CD4-positive, CD25-positive, alpha-beta regulatory T cell (primary cell): Measurements from ENCODE around the gene LPCAT3. TPM values are rescaled to one million over a fixed set of nuclear protein-coding genes. Genes with fewer than 3 reads are reported as not detected.
A peak's percentile ranks its signal among the peaks of the same experiment; 100 is the strongest.

ENCODE experiments used
- ATAC-seq, 2 donors: fragments of 150-1000 bp; cut with Tn5 transposase; one replicate each; pipeline ENCODE4 v1.10.0; 2021; ENCODE audit warnings: low read depth in 2 of 2, moderate number of reproducible peaks in 2 of 2, moderate library complexity in 1 of 2
- DNase-seq, 3 donors: peaks; one replicate each; pipeline versions ENCODE4 v3.0.0 to v3.0.0-alpha.2; 2012 to 2022; ENCODE audit warnings: mixed read lengths in 1 of 3
- H3K27ac ChIP-seq: one replicate; pipeline ENCODE4 v1.7.0; 2013; ENCODE audit warnings: mild to moderate bottlenecking, low read length; ENCODE audit not compliant: insufficient read depth, poor library complexity, severe bottlenecking
- H3K27me3 ChIP-seq: one replicate; pipeline ENCODE4 v1.7.0; 2013; ENCODE audit warnings: low read length; ENCODE audit not compliant: control insufficient read depth, insufficient read depth
- H3K36me3 ChIP-seq: one replicate; pipeline ENCODE4 v1.7.0; 2013; ENCODE audit warnings: mild to moderate bottlenecking, low read length, moderate library complexity; ENCODE audit not compliant: control insufficient read depth, insufficient read depth
- H3K4me1 ChIP-seq: 2 replicates; pipeline ENCODE4 v1.7.0; 2013; ENCODE audit warnings: mild to moderate bottlenecking, low read length; ENCODE audit not compliant: insufficient read depth, control insufficient read depth, poor library complexity, severe bottlenecking
- H3K4me3 ChIP-seq: one replicate; pipeline ENCODE4 v1.7.0; 2013; ENCODE audit warnings: low read depth, mild to moderate bottlenecking, low read length, moderate library complexity
- H3K9me3 ChIP-seq, 2 experiments: 1 replicate in 1 of 2; 2 replicates in 1 of 2; pipeline ENCODE4 v1.7.0; 2013; ENCODE audit warnings: low read length in 2 of 2, mild to moderate bottlenecking in 1 of 2, moderate library complexity in 1 of 2; ENCODE audit not compliant: control insufficient read depth in 2 of 2
- H3K27ac Mint-ChIP-seq, 3 donors: one replicate each; pipeline ENCODE4 v1.8.0; 2020 to 2022; ENCODE audit warnings: mild to moderate bottlenecking in 3 of 3, mixed read lengths in 3 of 3, moderate library complexity in 2 of 3
- H3K27me3 Mint-ChIP-seq: one replicate; pipeline ENCODE4 v1.8.0; 2022; ENCODE audit warnings: mild to moderate bottlenecking, mixed read lengths
- H3K36me3 Mint-ChIP-seq: one replicate; pipeline ENCODE4 v1.8.0; 2020; ENCODE audit warnings: mixed read lengths
- H3K4me1 Mint-ChIP-seq, 4 donors: one replicate each; pipeline ENCODE4 v1.8.0; 2020 to 2022; ENCODE audit warnings: mixed read lengths in 4 of 4, mild to moderate bottlenecking in 1 of 4
- H3K4me3 Mint-ChIP-seq, 4 donors: one replicate each; pipeline ENCODE4 v1.8.0; 2020 to 2022; ENCODE audit warnings: mild to moderate bottlenecking in 4 of 4, mixed read lengths in 4 of 4, moderate library complexity in 3 of 4
- H3K9me3 Mint-ChIP-seq, 7 donors: one replicate each; pipeline ENCODE4 v1.8.0; 2020 to 2022; ENCODE audit warnings: mixed read lengths in 7 of 7, mild to moderate bottlenecking in 3 of 7, moderate library complexity in 2 of 7
- polyA plus RNA-seq, 4 donors: library from polyadenylated mRNA; unstranded; fragments of 300-500 nt; fragmentation: Illumina TruSeq; gene quantifications; one replicate each; pipeline ENCODE4 v1.2.3, GENCODE V29; 2021
- total RNA-seq: library from RNA; stranded (reverse); gene quantifications from one replicate; pipeline ENCODE4 v1.2.3, GENCODE V29; 2022

Gene LPCAT3
- total and polyA plus RNA-seq, 5 donors from 2014 or later, result 25.0 to 32.8 (median 30.8) TPM

- Histone ChIP-seq H3K4me3 (peak overlapping the region; percentile 53), H3K36me3 (no peaks in the 10 kb centered on the region), H3K27me3 (no peaks in the 10 kb centered on the region), H3K4me1 (peaks cover 29% of the 10 kb centered on the region), H3K9me3 (no peaks in the 10 kb centered on the region), H3K27ac (peak overlapping the region; percentile 75)
- DNase-seq, result no peak
- H3K9me3 Mint-ChIP-seq, result no peaks in the 10 kb centered on the region
- ATAC-seq, result no peak
- H3K36me3 Mint-ChIP-seq, result peaks cover 8% of the 10 kb centered on the region
- H3K27ac Mint-ChIP-seq, result peak overlapping the region; percentile 94 to 95 (median 94)
- H3K4me1 Mint-ChIP-seq, result peaks cover 10 to 68% (median 37%) of the 10 kb centered on the region in 4 donors
- no peaks in the 10 kb centered on the region for H3K27me3 Mint-ChIP-seq
- H3K4me3 Mint-ChIP-seq, result peak overlapping the region; percentile 74 to 94 (median 90)
Observed at GRCh38 chr12:6929466-6930452, 88.5 kb downstream of the LPCAT3 start.

DNA sequence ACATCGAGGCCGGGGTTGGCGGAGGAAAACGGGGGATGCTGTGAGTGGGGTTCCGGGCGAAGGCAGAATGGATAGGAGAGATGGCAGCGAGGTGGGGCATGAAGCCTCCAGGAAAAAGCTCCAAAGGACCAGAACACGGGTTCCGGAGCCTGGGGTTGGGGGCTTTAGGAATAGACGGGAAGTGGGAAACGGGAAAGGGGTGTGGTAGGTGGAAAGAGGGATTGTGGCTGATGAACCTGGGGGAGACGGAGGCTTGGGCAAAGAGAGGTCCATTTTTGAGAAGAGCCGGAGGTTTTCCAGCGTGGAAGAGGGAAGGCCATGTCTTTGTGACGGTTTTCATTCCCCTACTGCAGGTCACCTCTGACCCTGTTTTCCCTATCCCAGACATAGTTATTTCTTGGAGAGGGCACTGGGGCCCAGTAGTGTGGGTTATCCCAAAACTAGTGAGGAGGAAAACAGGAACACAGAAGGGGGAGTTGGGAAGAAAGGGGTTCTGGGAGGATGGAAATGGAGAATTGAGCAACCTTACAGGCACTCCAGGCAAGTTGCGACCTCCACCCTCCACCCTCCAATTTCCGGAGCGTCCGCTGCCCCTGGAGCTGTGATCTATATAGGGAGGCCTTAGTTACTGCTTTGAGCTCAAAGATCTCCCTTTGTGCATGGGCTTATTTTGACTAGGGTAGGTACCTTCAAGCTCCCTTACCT is 89.4 kb downstream of the LPCAT3 start:
- peaks cover 1% of the 10 kb centered on the region for H3K36me3 Mint-ChIP-seq
- Histone ChIP-seq H3K4me3 (peak overlapping the region; percentile 53), H3K9me3 (no peaks in the 10 kb centered on the region), H3K27me3 (no peaks in the 10 kb centered on the region), H3K27ac (peak overlapping the region; percentile 75), H3K4me1 (peaks cover 37% of the 10 kb centered on the region), H3K36me3 (no peaks in the 10 kb centered on the region)
- H3K9me3 Mint-ChIP-seq, result no peaks in the 10 kb centered on the region
- peak overlapping the region; percentile 94 to 95 (median 94) for H3K27ac Mint-ChIP-seq
- no peaks in the 10 kb centered on the region for H3K27me3 Mint-ChIP-seq
- peak overlapping the region; percentile 74 to 94 (median 90) for H3K4me3 Mint-ChIP-seq
- ATAC-seq (no peak), DNase-seq (no peak)
- peaks cover 10 to 69% (median 42%) of the 10 kb centered on the region in 4 donors for H3K4me1 Mint-ChIP-seq

GRCh38 chr12:6928022-6928702 is 90.1 kb downstream of the LPCAT3 start:
- Histone ChIP-seq H3K27me3 (no peaks in the 10 kb centered on the region), H3K4me1 (peaks cover 37% of the 10 kb centered on the region), H3K27ac (peak overlapping the region; percentile 75), H3K36me3 (no peaks in the 10 kb centered on the region), H3K4me3 (no peak overlapping the region), H3K9me3 (no peaks in the 10 kb centered on the region)
- Mint-ChIP-seq H3K9me3 (no peaks in the 10 kb centered on the region), H3K36me3 (no peaks in the 10 kb centered on the region), H3K4me1 (peaks cover 10 to 64% (median 41%) of the 10 kb centered on the region in 4 donors), H3K4me3 (peak overlapping the region; percentile 74 to 94 (median 90)), H3K27me3 (no peaks in the 10 kb centered on the region), H3K27ac (peak overlapping the region; percentile 94 to 95 (median 94))
- DNase-seq (peak in 1 of 3 donors; percentile 31), ATAC-seq (peak in 1 of 2 donors; percentile 3)

GRCh38 chr12:6927379-6928021 is 90.8 kb downstream of the LPCAT3 start, which contains the start of gene ATN1:
Gene ATN1, plus strand, starts transcription at chr12:6927959. Its CDS starts 6,043 bp downstream, at chr12:6934002.
- no peaks in the 10 kb centered on the region for H3K9me3 Mint-ChIP-seq
- Histone ChIP-seq H3K4me3 (peak within 1 kb of the TSS; percentile 53), H3K4me1 (peaks cover 37% of the 10 kb centered on the region), H3K27me3 (no peaks in the 10 kb centered on the region), H3K9me3 (no peaks in the 10 kb centered on the region), H3K27ac (peak within 1 kb of the TSS; percentile 82), H3K36me3 (no peaks in the 10 kb centered on the region)
- ATAC-seq (peak; percentile 18 to 38), DNase-seq (peak; percentile 42 to 44 (median 42))
- H3K4me3 Mint-ChIP-seq, result peak within 1 kb of the TSS; percentile 88 to 95 (median 94)
- H3K27ac Mint-ChIP-seq, result peak within 1 kb of the TSS; percentile 94 to 96 (median 95)
- no peaks in the 10 kb centered on the region for H3K36me3 Mint-ChIP-seq
- peaks cover 6 to 61% (median 40%) of the 10 kb centered on the region in 4 donors for H3K4me1 Mint-ChIP-seq
- no peaks in the 10 kb centered on the region for H3K27me3 Mint-ChIP-seq

Other genes with a start within 250 kb of the LPCAT3 start
- 8.2 TPM for gene LAG3, start 246.0 kb downstream of the LPCAT3 start, total RNA-seq
- gene LAG3, start 246.0 kb downstream of the LPCAT3 start, polyA plus RNA-seq, result 10 to 100 TPM in 2 of 4 donors, 1 to 10 TPM in 2; 6.3 to 12.6 (median 11.0) TPM
- 224 TPM for gene CD4, start 228.9 kb downstream of the LPCAT3 start, total RNA-seq
- gene CD4, start 228.9 kb downstream of the LPCAT3 start, polyA plus RNA-seq, result 100 to 1,000 TPM; 312 to 330 (median 324) TPM
- gene GPR162, start 196.7 kb downstream of the LPCAT3 start, total RNA-seq, result not detected
- gene GPR162, start 196.7 kb downstream of the LPCAT3 start, polyA plus RNA-seq, result not detected
- gene P3H3, start 190.1 kb downstream of the LPCAT3 start, total RNA-seq, result 1.4 TPM
- 1 to 10 TPM in 1 of 4 donors, under 1 TPM in 2, not detected in 1; 0.64 to 1.2 (median 1.00) TPM for gene P3H3, start 190.1 kb downstream of the LPCAT3 start, polyA plus RNA-seq
- gene GNB3, start 177.6 kb downstream of the LPCAT3 start, total RNA-seq, result not detected
- gene GNB3, start 177.6 kb downstream of the LPCAT3 start, polyA plus RNA-seq, result not detected
- gene CDCA3, start 167.2 kb downstream of the LPCAT3 start, total RNA-seq, result 1.9 TPM
- gene CDCA3, start 167.2 kb downstream of the LPCAT3 start, polyA plus RNA-seq, result 1 to 10 TPM; 1.7 to 4.0 (median 2.1) TPM
- 63.5 TPM for gene USP5, start 166.3 kb downstream of the LPCAT3 start, total RNA-seq
- 10 to 100 TPM; 44.4 to 57.0 (median 48.4) TPM for gene USP5, start 166.3 kb downstream of the LPCAT3 start, polyA plus RNA-seq
- gene TPI1, start 150.9 kb downstream of the LPCAT3 start, total RNA-seq, result 153 TPM
- gene TPI1, start 150.9 kb downstream of the LPCAT3 start, polyA plus RNA-seq, result 100 to 1,000 TPM; 493 to 633 (median 527) TPM
- gene SPSB2, start 145.2 kb downstream of the LPCAT3 start, total RNA-seq, result 8.2 TPM
- 10 to 100 TPM in 3 of 4 donors, 1 to 10 TPM in 1; 8.0 to 19.2 (median 13.2) TPM for gene SPSB2, start 145.2 kb downstream of the LPCAT3 start, polyA plus RNA-seq
- gene LRRC23, start 113.7 kb downstream of the LPCAT3 start, total RNA-seq, result 6.6 TPM
- gene LRRC23, start 113.7 kb downstream of the LPCAT3 start, polyA plus RNA-seq, result 1 to 10 TPM; 2.2 to 5.1 (median 4.5) TPM
- 88.2 TPM for gene ENO2, start 103.9 kb downstream of the LPCAT3 start, total RNA-seq
- 10 to 100 TPM; 18.1 to 24.8 (median 22.7) TPM for gene ENO2, start 103.9 kb downstream of the LPCAT3 start, polyA plus RNA-seq
- 27.5 TPM for gene ATN1, start 90.5 kb downstream of the LPCAT3 start, total RNA-seq
- under 1 TPM; 0.17 to 0.82 (median 0.53) TPM for gene ATN1, start 90.5 kb downstream of the LPCAT3 start, polyA plus RNA-seq
- not detected for gene RNU7-1, start 74.7 kb downstream of the LPCAT3 start, total RNA-seq
- gene RNU7-1, start 74.7 kb downstream of the LPCAT3 start, polyA plus RNA-seq, result not detected
- gene C12orf57, start 74.5 kb downstream of the LPCAT3 start, total RNA-seq, result 186 TPM
- gene C12orf57, start 74.5 kb downstream of the LPCAT3 start, polyA plus RNA-seq, result 100 to 1,000 TPM; 310 to 410 (median 340) TPM
- gene PTPN6, start 67.1 kb downstream of the LPCAT3 start, total RNA-seq, result 174 TPM
- 100 to 1,000 TPM; 261 to 321 (median 291) TPM for gene PTPN6, start 67.1 kb downstream of the LPCAT3 start, polyA plus RNA-seq
- gene PHB2, start 47.8 kb downstream of the LPCAT3 start, total RNA-seq, result 134 TPM
- 100 to 1,000 TPM; 118 to 134 (median 125) TPM for gene PHB2, start 47.8 kb downstream of the LPCAT3 start, polyA plus RNA-seq
- 44.1 TPM for gene EMG1, start 47.6 kb downstream of the LPCAT3 start, total RNA-seq
- 10 to 100 TPM; 71.8 to 89.4 (median 79.4) TPM for gene EMG1, start 47.6 kb downstream of the LPCAT3 start, polyA plus RNA-seq
- 5.7 TPM for gene C1S, start 42.2 kb upstream of the LPCAT3 start, total RNA-seq
- gene C1S, start 42.2 kb upstream of the LPCAT3 start, polyA plus RNA-seq, result not detected
- 4.6 TPM for gene C1R, start 74.0 kb upstream of the LPCAT3 start, total RNA-seq
- 1 to 10 TPM; 1.4 to 3.2 (median 2.1) TPM for gene C1R, start 74.0 kb upstream of the LPCAT3 start, polyA plus RNA-seq
- gene C1RL, start 90.7 kb upstream of the LPCAT3 start, total RNA-seq, result 21.0 TPM
- gene C1RL, start 90.7 kb upstream of the LPCAT3 start, polyA plus RNA-seq, result 10 to 100 TPM in 1 of 4 donors, 1 to 10 TPM in 3; 6.0 to 10.8 (median 7.8) TPM
- gene RBP5, start 110.4 kb upstream of the LPCAT3 start, total RNA-seq, result not detected
- not detected for gene RBP5, start 110.4 kb upstream of the LPCAT3 start, polyA plus RNA-seq
- gene CLSTN3, start 111.9 kb upstream of the LPCAT3 start, total RNA-seq, result 64.9 TPM
- gene CLSTN3, start 111.9 kb upstream of the LPCAT3 start, polyA plus RNA-seq, result 1 to 10 TPM; 2.2 to 4.1 (median 3.6) TPM
- gene PEX5, start 171.2 kb upstream of the LPCAT3 start, total RNA-seq, result 17.6 TPM
- gene PEX5, start 171.2 kb upstream of the LPCAT3 start, polyA plus RNA-seq, result 10 to 100 TPM; 10.3 to 16.2 (median 12.8) TPM